GM10248 (cell line): ENCODE data around the gene LRP1.

Experiments used
- CTCF ChIA-PET: fragments of 300-600 bp; sonication (Branson Sonifier 250); formaldehyde crosslinking; extraction: SDS; loops from one replicate; lab custom pipeline; 2021; ENCODE audit warnings: antibody characterized with exemption; lab: Yijun Ruan, JAX
- POLR2A ChIA-PET: fragments of 350-650 bp; sonication (Branson Sonifier 250); formaldehyde crosslinking; extraction: SDS; loops from one replicate; lab custom pipeline; 2020; ENCODE audit warnings: antibody characterized with exemption; lab: Yijun Ruan, JAX
- DNase-seq: peaks from one replicate; pipeline ENCODE4 v3.0.0; 2012; ENCODE audit errors: extremely low spot score
- TF ChIP-seq, protein P1 (sequence below): IDR thresholded peaks from 2 replicates; pipeline ENCODE4 v1.5.1; 2012; ENCODE audit warnings: mild to moderate bottlenecking, low read depth; ENCODE audit errors: extremely low read depth, missing control alignments, control extremely low read depth

Gene LRP1

GRCh38 chr12:57230381-57231155, 102.3 kb downstream of the LRP1 start:
- TF ChIP-seq, protein P1, sequence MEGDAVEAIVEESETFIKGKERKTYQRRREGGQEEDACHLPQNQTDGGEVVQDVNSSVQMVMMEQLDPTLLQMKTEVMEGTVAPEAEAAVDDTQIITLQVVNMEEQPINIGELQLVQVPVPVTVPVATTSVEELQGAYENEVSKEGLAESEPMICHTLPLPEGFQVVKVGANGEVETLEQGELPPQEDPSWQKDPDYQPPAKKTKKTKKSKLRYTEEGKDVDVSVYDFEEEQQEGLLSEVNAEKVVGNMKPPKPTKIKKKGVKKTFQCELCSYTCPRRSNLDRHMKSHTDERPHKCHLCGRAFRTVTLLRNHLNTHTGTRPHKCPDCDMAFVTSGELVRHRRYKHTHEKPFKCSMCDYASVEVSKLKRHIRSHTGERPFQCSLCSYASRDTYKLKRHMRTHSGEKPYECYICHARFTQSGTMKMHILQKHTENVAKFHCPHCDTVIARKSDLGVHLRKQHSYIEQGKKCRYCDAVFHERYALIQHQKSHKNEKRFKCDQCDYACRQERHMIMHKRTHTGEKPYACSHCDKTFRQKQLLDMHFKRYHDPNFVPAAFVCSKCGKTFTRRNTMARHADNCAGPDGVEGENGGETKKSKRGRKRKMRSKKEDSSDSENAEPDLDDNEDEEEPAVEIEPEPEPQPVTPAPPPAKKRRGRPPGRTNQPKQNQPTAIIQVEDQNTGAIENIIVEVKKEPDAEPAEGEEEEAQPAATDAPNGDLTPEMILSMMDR, result no peak
- ChIA-PET POLR2A (interaction anchor here (1.7 to 2.3 kb wide), 2 partner anchors 10 to 13 kb away, joined by 6 to 32 read pairs; no protein-coding TSS in a partner anchor), CTCF (interaction anchor here (1.0 to 22.8 kb wide), 8 partner anchors 10 to 378 kb away, joined by 3 to 403 read pairs (median 6); partner anchors contain the start of genes NXPH4 and STAT6)
- DNase-seq, result no peak

DNA sequence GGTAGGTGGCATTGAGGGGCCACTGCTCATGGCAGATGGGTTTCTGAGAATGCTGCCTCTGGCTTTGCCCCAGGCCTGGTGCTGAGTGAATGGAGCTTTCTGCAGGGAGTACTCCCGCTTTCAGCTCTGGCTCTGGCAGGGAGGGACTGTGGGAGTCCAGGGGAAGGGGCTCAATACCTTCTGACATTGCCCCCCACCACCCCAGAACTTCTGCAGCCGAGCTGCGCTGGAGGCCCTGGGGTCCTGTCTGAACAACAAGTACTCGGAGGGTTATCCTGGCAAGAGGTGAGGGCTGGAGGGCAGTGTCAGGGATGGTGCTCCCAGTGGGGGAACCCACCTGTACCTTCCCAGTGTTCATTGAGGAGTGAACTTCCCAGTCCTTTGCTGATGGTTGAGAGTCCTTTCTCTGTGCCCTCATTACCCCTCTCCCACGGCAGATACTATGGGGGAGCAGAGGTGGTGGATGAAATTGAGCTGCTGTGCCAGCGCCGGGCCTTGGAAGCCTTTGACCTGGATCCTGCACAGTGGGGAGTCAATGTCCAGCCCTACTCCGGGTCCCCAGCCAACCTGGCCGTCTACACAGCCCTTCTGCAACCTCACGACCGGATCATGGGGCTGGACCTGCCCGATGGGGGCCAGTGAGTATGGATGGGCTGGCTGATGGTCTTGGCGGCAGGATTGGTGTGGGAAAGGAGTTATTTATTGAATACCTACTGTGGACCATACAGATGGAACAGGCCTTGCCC, 103.2 kb downstream of the LRP1 start:
- ChIA-PET CTCF (interaction anchor here (1.0 to 22.8 kb wide), 3 partner anchors 9 to 378 kb away, joined by 3 to 403 read pairs (median 348); partner anchors contain the start of gene NXPH4), POLR2A (interaction anchor here (2.3 kb wide), 1 partner anchor 9 kb away, joined by 32 read pairs; no protein-coding TSS in a partner anchor)

GRCh38 chr12:57232156-57232756, 104.0 kb downstream of the LRP1 start:
- no peak for DNase-seq
- ChIA-PET POLR2A (no interaction called here), CTCF (interaction anchor here (0.9 to 22.8 kb wide), 4 partner anchors 9 to 227 kb away, joined by 3 to 403 read pairs (median 176); partner anchors contain the start of genes GLI1 and NXPH4)
- TF ChIP-seq, protein P1, result no peak

More for the DNA sequence above, 103.2 kb downstream of the LRP1 start:
- TF ChIP-seq, protein P1, result no peak
- DNase-seq, result no peak

GRCh38 chr12:57233357-57234232, 105.3 kb downstream of the LRP1 start:
- DNase-seq, result no peak
- TF ChIP-seq, protein P1, result no peak
- POLR2A ChIA-PET, result interaction anchor here (0.5 kb wide), 1 partner anchor 535 kb away, joined by 4 read pairs; no protein-coding TSS in a partner anchor
- CTCF ChIA-PET, result interaction anchor here (0.9 to 22.8 kb wide), 6 partner anchors 7 to 122 kb away, joined by 4 to 403 read pairs (median 6); partner anchors contain the start of genes NXPH4 and STAT6

DNA sequence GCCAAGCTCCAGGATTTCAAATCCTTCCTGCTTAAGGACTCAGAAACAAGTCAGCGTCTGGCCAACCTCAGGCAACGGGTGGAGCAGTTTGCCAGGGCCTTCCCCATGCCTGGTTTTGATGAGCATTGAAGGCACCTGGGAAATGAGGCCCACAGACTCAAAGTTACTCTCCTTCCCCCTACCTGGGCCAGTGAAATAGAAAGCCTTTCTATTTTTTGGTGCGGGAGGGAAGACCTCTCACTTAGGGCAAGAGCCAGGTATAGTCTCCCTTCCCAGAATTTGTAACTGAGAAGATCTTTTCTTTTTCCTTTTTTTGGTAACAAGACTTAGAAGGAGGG, 105.9 kb downstream of the LRP1 start:
- DNase-seq, result no peak
- CTCF ChIA-PET, result interaction anchor here (1.3 to 22.8 kb wide), 4 partner anchors 7 to 123 kb away, joined by 4 to 403 read pairs (median 178); partner anchors contain the start of genes NXPH4 and STAT6
- TF ChIP-seq, protein P1, result no peak
- POLR2A ChIA-PET, result no interaction called here
